Measurements from ENCODE around the gene BFSP2.
"Not testable (repeated sequence)": the region's sequence is repeated elsewhere in the genome, so short reads cannot be mapped to it uniquely, and the experiment has no call there.

The BFSP2 gene

GRCh38 chr3:133472889-133473288 is 73.0 kb downstream of the BFSP2 start:
- no peak for DNase-seq (ENCODE audit: low read depth)
- H3K4me3 ChIP-seq (ENCODE audit: low read depth, low read length): no peak overlapping the region

DNA sequence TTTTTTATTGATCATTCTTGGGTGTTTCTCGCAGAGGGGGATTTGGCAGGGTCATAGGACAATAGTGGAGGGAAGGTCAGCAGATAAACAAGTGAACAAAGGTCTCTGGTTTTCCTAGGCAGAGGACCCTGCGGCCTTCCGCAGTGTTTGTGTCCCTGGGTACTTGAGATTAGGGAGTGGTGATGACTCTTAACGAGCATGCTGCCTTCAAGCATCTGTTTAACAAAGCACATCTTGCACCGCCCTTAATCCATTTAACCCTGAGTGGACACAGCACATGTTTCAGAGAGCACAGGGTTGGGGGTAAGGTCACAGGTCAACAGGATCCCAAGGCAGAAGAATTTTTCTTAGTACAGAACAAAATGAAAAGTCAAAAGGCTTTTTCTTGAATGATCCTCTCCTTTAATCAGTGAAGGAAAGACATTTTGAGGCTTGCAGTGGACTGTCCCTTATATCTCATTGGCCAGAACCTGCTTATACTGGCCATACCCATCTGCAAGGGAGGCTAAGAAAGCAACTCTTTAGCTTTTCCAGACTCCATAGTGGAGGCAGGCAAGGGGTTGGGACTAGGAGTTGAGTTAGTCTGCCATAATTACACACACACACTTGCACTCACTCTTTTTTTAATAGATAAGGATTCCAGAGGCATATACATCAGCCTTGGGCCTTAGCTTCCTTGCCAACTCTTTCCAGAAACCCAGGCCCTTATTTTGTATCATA is 73.8 kb downstream of the BFSP2 start:
- not testable (repeated sequence) for H3K4me3 ChIP-seq (ENCODE audit: low read depth, low read length); DNase-seq (ENCODE audit: low read depth)

- no peak overlapping the region for H3K4me3 ChIP-seq (ENCODE audit: low read depth, low read length)
- DNase-seq (ENCODE audit: low read depth): peak; percentile 17
Observed at GRCh38 chr3:133474251-133474801, 74.5 kb downstream of the BFSP2 start.

- DNase-seq (ENCODE audit: low read depth): no peak
- H3K4me3 ChIP-seq (ENCODE audit: low read depth, low read length): no peak overlapping the region
Observed at GRCh38 chr3:133474817-133475216, 75.0 kb downstream of the BFSP2 start.

GRCh38 chr3:133475245-133476010 is 75.6 kb downstream of the BFSP2 start:
- DNase-seq (ENCODE audit: low read depth): no peak
- H3K4me3 ChIP-seq (ENCODE audit: low read depth, low read length): no peak overlapping the region

GRCh38 chr3:133476971-133477375 is 77.1 kb downstream of the BFSP2 start:
- DNase-seq (ENCODE audit: low read depth): no peak
- no peak overlapping the region for H3K4me3 ChIP-seq (ENCODE audit: low read depth, low read length)

DNA sequence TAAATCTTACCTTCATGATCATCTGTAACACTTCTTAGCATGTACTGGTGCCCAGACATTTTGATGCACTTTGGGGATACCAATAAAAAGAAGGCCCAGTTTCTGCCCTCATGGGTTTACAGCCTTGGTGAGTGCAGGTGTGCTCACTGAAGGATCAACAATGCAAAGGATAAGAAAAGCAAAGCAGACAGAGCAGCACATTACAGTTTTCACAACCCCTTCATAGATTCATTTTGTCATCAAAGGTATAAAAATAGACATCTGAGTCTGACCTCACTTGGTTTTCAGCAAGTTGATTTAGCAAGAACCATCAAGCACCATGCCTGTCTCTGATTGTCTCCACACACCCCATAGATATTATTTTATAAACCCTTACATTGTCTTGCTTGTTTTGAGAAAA is 77.6 kb downstream of the BFSP2 start:
- no peak for DNase-seq (ENCODE audit: low read depth)
- H3K4me3 ChIP-seq (ENCODE audit: low read depth, low read length): no peak overlapping the region

- no peak overlapping the region for H3K4me3 ChIP-seq (ENCODE audit: low read depth, low read length)
- DNase-seq (ENCODE audit: low read depth): no peak
Observed at GRCh38 chr3:133478624-133479023, 78.8 kb downstream of the BFSP2 start.

GRCh38 chr3:133479401-133479800 is 79.5 kb downstream of the BFSP2 start:
- no peak for DNase-seq (ENCODE audit: low read depth)
- H3K4me3 ChIP-seq (ENCODE audit: low read depth, low read length): no peak overlapping the region

DNA sequence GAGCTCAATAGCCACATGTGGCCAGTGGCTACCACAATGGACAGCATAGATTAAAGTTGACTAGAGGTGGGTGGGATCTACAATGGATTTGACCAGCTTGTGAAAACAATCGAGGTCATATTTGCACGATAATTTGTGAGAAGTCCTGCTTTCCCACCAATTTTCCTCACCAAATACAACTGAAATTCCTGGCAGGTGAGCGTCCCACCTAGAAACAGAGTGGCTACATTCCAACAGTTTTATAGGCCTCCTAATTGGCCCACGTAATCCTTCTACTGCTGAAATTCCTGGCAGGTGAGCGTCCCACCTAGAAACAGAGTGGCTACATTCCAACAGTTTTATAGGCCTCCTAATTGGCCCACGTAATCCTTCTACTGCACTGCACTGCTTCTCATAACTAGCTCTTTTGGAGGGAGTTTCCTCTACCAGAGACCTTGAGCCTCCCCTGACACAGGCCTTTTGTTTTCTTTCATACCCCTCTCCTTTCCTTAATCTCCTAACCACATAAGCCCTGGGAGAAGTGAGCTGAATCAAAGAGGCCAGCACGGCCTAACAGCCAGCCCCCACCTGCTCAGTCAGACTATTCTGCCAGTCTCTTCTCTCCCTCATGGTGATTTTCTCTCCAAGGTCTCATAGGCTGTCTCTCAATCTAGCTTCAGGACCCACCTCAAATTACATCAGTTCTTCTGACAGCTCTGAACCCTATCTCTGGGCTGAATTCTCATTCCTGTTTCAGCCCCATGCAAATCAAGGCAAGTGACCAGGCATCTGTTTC is 80.2 kb downstream of the BFSP2 start:
- no peak for DNase-seq (ENCODE audit: low read depth)
- no peak overlapping the region for H3K4me3 ChIP-seq (ENCODE audit: low read depth, low read length)

- DNase-seq (ENCODE audit: low read depth); H3K4me3 ChIP-seq (ENCODE audit: low read depth, low read length): not testable (repeated sequence)
Observed at GRCh38 chr3:133482474-133482873, 82.6 kb downstream of the BFSP2 start.

- DNase-seq (ENCODE audit: low read depth): no peak
- no peak overlapping the region for H3K4me3 ChIP-seq (ENCODE audit: low read depth, low read length)
Observed at GRCh38 chr3:133486658-133487057, 86.8 kb downstream of the BFSP2 start.

- DNase-seq (ENCODE audit: low read depth): no peak
Observed at GRCh38 chr3:133487204-133487603, 87.3 kb downstream of the BFSP2 start.

DNA sequence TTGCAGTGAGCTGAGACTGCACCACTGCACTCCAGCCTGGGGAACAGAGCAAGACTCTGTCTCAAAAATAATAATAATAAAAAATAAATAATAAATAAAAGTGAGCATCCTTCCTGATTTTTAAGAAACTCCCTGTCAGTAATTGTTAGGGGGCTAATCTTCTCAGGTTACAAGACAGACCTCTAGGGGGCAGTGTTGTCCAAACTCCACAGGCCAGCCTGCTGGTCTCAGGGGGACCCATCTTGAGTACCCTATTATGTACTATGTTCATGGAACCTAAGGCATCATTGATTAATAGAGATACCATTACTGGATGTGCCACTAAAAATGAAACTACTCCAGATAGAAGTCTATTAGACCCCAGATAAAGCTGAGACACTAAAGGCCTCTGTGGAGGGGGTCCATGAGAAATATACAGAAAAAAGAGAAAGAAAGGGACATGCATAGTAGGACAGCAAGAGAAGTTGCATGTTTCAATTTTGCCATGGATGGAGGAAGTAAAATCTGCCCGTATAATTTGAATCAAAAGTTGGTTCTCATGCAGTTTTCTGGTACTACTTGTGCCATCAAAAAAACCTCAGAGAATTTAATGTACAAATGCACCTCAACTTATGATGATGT is 88.2 kb downstream of the BFSP2 start:
- H3K4me3 ChIP-seq (ENCODE audit: low read depth, low read length): no peak overlapping the region
- DNase-seq (ENCODE audit: low read depth): no peak

More at GRCh38 chr3:133487204-133487603, 87.3 kb downstream of the BFSP2 start:
- H3K4me3 ChIP-seq (ENCODE audit: low read depth, low read length): no peak overlapping the region

- H3K4me3 ChIP-seq (ENCODE audit: low read depth, low read length): no peak overlapping the region
- DNase-seq (ENCODE audit: low read depth): peak; percentile 24
Observed at GRCh38 chr3:133488785-133489367, 89.0 kb downstream of the BFSP2 start.

- no peak for DNase-seq (ENCODE audit: low read depth)
- no peak overlapping the region for H3K4me3 ChIP-seq (ENCODE audit: low read depth, low read length)
Observed at GRCh38 chr3:133489466-133490085, 89.7 kb downstream of the BFSP2 start.

GRCh38 chr3:133490468-133491351 is 90.9 kb downstream of the BFSP2 start:
- no peak overlapping the region for H3K4me3 ChIP-seq (ENCODE audit: low read depth, low read length)
- DNase-seq (ENCODE audit: low read depth): no peak

Data from skeletal muscle cell (primary cell).